KBM-7 (cell line): ENCODE results near the gene DNAH11.

ENCODE experiments used
- DNase-seq: peaks from one replicate; pipeline ENCODE4 v3.0.0-alpha.2; 2015
- in situ Hi-C: fragments of 300-500 bp; cut with MboI; formaldehyde crosslinking; loops from 2 replicates; pipeline ENCODE4 v1.14.3; 2020; ENCODE audit warnings: low sequenced_read_pairs, low pct_unique_long_range_greater_than_20kb, mixed read lengths

DNAH11 gene

GRCh38 chr7:21753071-21753470, 210.2 kb downstream of the DNAH11 start:
- in situ Hi-C loops: no loop called here
- DNase-seq: no peak

- no peak for DNase-seq
- in situ Hi-C loops: no loop called here
Measured at GRCh38 chr7:21754963-21755362, 212.1 kb downstream of the DNAH11 start.

GRCh38 chr7:21757537-21758282, 214.9 kb downstream of the DNAH11 start:
- DNase-seq: no peak
- in situ Hi-C loops: no loop called here

- in situ Hi-C loops: no loop called here
- no peak for DNase-seq
Measured at GRCh38 chr7:21758286-21758685, 215.4 kb downstream of the DNAH11 start.

- in situ Hi-C loops: no loop called here
- no peak for DNase-seq
Measured at GRCh38 chr7:21762469-21762868, 219.6 kb downstream of the DNAH11 start.

- DNase-seq: no peak
- in situ Hi-C loops: no loop called here
Measured at GRCh38 chr7:21763818-21764217, 221.0 kb downstream of the DNAH11 start.

GRCh38 chr7:21766218-21766617, 223.4 kb downstream of the DNAH11 start:
- DNase-seq: no peak
- in situ Hi-C loops: no loop called here

GRCh38 chr7:21767300-21767900, 224.6 kb downstream of the DNAH11 start:
- in situ Hi-C loops: no loop called here
- peak; percentile 49 for DNase-seq

- in situ Hi-C loops: no loop called here
- DNase-seq: no peak
Measured at GRCh38 chr7:21768279-21768678, 225.4 kb downstream of the DNAH11 start.

- DNase-seq: no peak
- in situ Hi-C loops: no loop called here
Measured at GRCh38 chr7:21771266-21771665, 228.4 kb downstream of the DNAH11 start.

- in situ Hi-C loops: no loop called here
- DNase-seq: no peak
Measured at GRCh38 chr7:21771906-21772610, 229.2 kb downstream of the DNAH11 start.

GRCh38 chr7:21773326-21773725, 230.5 kb downstream of the DNAH11 start:
- in situ Hi-C loops: no loop called here
- no peak for DNase-seq

GRCh38 chr7:21777921-21778320, 235.1 kb downstream of the DNAH11 start:
- DNase-seq: peak; percentile 3
- in situ Hi-C loops: no loop called here

- in situ Hi-C loops: no loop called here
Measured at GRCh38 chr7:21778953-21779352, 236.1 kb downstream of the DNAH11 start.

GRCh38 chr7:21782996-21783395, 240.2 kb downstream of the DNAH11 start:
- DNase-seq: no peak
- in situ Hi-C loops: no loop called here

More at GRCh38 chr7:21778953-21779352, 236.1 kb downstream of the DNAH11 start:
- DNase-seq: no peak

GRCh38 chr7:21784989-21785388, 242.2 kb downstream of the DNAH11 start:
- in situ Hi-C loops: no loop called here

GRCh38 chr7:21805791-21806190, 263.0 kb downstream of the DNAH11 start:
- in situ Hi-C loops: no loop called here
- DNase-seq: no peak

More at GRCh38 chr7:21784989-21785388, 242.2 kb downstream of the DNAH11 start:
- DNase-seq: no peak

- in situ Hi-C loops: no loop called here
- no peak for DNase-seq
Measured at GRCh38 chr7:21806388-21806787, 263.5 kb downstream of the DNAH11 start.

GRCh38 chr7:21819048-21819447, 276.2 kb downstream of the DNAH11 start:
- no peak for DNase-seq
- in situ Hi-C loops: no loop called here

GRCh38 chr7:21828841-21829240, 286.0 kb downstream of the DNAH11 start:
- DNase-seq: no peak
- in situ Hi-C loops: no loop called here
